ENCODE results near the gene OTX2.

GRCh38 chr14:56808110-56808382 lies 2.2 kb downstream of the OTX2 start:
- no peak for TF ChIP-seq CTCF (conservative IDR thresholded peaks at IDR 0.05; ENCODE audit: low read length)
- no peak for TF ChIP-seq EZH2phosphoT487 (IDR thresholded peaks at IDR 0.05; ENCODE audit: borderline replicate concordance)

All from Loucy (cell line).